ENCODE results near the gene TRIB2.
A peak's percentile ranks its signal among the peaks of the same experiment; 100 is the strongest.

The TRIB2 gene

GRCh38 chr2:12754643-12755042 is 37.9 kb downstream of the TRIB2 start:
- DNase-seq: no peak

DNA sequence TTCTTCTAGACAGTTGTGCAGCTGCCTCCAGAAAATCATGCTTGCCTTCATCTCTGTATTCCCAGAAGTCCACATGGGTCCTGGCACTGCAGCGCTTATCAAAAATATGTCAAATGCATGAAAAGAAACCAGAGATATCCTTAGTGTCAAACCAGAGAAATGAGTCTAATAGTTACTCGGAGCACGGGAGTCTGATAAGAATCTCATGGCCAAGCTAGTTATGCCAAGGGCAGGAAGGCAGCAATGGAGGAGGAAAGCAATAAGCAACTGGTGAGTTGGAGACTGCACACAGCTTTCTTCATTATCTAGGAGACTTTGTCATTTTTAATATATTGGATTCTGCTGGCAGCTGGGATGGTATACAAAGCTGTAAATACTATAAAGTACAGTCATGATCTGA is 38.6 kb downstream of the TRIB2 start:
- no peak for DNase-seq

- no peak for DNase-seq
Observed at GRCh38 chr2:12759248-12759647, 42.5 kb downstream of the TRIB2 start.

- no peak for DNase-seq
Observed at GRCh38 chr2:12761104-12761503, 44.4 kb downstream of the TRIB2 start.

DNA sequence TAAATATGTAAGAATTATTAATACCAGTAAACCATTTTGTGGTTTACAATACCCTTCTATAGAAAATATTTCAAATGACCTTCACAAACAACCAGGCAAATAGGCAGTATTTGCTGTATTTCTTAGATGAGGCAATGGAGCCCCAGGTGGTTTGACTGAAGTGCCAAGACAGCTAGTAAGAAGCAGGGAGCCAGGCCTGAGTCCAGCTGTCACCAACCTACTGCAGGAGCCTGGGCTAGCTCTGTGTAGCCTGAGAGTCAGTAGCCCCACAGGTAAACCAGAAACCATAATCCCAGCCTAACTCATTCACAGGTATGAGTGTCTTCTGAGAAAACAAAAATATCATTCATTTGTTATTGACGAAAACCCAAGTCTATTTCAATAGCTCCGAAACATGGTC is 45.6 kb downstream of the TRIB2 start:
- DNase-seq: no peak

- no peak for DNase-seq
Observed at GRCh38 chr2:12762976-12763375, 46.2 kb downstream of the TRIB2 start.

DNA sequence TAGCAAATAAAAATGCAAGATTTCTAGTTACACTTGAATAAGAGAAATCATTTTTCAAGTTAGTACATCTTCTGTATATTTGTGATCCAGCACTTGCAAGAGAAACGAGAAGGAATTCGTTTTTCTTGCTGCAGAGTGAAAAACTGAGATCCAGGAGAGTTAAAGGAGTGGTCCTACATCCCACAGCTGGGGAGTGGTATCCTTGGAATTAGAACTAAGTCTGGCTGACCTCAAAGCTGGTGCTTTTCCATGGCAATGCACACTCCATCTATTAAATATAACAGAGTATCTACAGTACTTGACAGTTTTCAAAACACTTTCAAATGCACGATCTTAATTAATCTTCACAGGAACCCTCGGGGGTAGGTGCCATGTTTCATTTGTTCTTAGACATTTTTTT is 46.8 kb downstream of the TRIB2 start:
- no peak for DNase-seq

DNA sequence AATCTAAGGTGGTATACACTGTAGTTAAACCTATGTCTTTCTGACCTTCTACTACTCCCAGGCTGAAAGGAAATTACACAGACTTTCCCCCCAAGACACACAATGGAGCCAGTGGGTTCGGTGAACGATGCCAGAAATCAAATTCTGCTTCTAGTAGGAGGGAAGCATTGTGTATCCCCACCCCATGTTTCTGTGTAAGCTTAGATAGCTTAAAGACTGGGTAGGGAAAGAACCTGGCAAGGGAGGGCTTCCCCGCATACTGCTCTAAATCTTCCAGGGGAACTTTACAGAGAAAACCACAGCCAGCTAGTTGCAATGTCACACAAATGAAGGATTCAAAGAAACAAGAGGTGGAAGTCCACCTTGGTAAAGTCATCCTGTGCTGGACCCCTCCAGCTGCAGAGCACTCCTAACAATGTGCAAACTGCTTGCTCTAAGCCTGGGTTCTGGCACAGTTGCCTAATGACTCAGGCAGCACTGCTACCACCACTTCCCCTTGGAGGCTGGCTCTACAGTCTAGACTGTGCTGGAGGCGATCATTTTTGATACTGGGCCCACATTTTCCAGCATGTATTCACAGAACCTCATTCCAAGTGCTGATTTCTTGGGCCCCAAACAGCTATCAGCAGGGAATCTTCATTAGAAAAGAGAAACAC is 47.5 kb downstream of the TRIB2 start:
- DNase-seq: no peak

DNA sequence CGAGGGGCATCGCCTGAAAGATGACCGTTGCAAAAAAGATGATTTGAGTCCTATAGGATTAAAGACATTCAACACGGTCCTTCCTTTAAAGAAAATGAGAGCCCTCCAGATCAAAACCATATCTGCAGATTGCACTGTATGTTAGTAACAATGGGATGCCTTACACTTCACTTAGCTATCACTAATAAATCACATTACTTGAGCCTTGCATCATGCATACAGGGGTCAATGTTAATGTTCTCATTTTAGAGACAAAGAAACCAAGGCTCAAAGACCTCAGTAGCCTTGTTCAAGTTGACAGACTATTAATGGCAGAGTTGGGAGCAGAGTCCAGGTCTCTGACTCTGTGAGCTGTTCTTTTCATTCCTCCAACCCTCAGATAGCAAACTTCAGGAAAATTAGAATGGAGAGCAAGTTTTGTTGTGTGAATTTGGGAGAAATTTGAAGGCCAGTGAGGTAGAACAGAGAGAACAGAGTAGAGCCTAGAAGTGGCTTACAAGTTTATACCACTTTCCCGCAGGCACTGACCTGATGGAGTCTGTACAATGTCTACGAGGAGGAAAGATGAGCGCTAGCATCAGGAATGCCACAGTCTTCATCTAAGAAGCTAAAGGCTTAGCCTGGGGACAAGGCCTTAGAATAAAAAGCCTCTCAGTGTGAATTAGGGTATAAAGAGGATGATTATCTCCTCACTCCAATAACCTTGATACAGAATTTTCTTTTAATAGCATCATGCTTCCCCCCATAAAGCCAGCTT is 48.3 kb downstream of the TRIB2 start:
- no peak for DNase-seq

DNA sequence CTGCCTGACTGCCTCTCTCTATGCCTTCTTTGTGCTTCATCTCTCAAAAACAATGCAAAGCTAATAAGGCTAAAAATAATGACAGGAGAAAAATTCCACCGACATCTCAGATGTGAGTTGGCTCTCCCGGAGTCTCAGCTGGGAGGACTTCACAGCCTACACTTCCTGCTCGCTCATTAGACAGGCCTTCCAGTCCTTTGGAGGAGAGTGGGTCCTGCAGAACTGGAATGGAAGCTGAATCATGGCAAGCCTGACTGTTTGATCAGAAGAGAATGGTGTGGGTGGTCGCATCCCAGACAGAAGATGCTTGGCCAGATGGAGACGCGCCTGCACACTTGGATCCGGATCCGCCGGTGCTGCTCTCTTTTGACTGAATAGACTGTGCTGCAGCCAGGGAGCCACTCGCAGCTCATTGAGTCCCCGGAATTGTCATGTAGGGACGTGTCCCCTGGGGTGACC is 49.7 kb downstream of the TRIB2 start:
- no peak for DNase-seq

DNA sequence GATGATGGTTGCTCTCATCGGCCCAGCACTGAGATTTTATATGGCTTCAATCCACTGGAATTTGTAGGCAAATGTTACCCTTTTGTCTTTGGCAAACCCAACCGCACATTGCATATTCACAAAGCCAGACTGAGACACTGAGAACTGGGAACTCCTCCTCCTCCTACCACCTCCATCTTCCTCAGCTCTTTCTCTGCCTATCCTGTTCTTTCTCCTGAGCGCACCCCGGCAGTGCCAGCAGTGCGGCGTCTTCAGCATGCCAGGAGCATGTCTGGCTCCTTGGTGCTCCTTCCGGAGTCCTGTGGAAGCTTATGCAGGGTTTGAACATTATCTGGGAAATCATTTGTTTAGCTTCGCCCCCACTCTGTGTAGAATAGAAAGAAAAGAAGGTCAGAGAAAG is 50.8 kb downstream of the TRIB2 start:
- no peak for DNase-seq

- no peak for DNase-seq
Observed at GRCh38 chr2:12767996-12768624, 51.4 kb downstream of the TRIB2 start.

DNA sequence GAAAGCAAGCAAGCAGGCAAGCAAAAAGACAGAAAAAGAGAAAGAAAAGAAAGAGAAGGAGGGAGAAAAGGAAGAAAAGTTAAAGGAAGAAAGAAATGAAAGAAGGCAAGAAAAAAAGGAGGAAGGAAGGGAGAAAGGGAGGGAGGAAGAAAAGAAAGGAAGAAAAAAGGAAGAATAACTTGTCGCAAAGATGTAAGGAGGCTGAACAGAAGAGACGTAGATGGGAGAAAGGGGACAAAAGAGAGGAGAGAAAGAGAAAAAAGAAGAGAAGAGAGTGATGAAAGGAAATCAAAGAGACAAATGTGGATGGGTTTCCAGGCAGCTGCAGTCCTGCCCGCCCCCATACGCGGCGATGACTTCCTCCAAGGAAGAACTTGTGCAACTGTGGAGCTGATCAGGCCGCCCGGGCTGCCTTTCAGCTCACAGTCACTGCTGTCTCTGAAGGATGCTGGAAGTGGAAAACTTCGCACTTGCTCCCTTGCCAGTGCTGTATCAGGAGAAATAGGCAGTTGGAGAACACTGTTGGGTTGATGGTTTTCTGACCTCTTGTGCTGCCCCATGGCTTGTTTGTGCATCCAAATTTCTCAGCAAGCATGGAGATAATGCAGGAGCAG is 52.9 kb downstream of the TRIB2 start:
- no peak for DNase-seq

GRCh38 chr2:12770300-12770968 is 53.7 kb downstream of the TRIB2 start:
- no peak for DNase-seq

DNA sequence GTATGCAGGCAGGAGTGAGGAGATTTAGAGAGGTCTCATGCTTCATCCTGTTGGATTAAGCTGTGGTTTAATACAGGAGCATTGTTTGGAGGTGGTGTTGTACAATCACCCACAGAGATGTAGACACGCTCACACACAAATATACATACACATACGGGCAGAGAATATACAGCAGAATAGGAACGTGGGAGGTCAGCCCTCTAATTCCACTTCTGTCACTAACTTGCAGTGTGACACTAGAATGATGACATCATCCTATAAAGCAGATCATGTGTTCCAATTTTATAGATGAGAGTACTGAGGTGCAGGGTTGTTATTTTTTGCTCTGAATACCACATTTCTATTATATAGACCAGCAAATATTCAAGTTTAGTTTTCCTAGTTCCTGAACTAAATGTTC is 54.4 kb downstream of the TRIB2 start:
- DNase-seq: no peak

DNA sequence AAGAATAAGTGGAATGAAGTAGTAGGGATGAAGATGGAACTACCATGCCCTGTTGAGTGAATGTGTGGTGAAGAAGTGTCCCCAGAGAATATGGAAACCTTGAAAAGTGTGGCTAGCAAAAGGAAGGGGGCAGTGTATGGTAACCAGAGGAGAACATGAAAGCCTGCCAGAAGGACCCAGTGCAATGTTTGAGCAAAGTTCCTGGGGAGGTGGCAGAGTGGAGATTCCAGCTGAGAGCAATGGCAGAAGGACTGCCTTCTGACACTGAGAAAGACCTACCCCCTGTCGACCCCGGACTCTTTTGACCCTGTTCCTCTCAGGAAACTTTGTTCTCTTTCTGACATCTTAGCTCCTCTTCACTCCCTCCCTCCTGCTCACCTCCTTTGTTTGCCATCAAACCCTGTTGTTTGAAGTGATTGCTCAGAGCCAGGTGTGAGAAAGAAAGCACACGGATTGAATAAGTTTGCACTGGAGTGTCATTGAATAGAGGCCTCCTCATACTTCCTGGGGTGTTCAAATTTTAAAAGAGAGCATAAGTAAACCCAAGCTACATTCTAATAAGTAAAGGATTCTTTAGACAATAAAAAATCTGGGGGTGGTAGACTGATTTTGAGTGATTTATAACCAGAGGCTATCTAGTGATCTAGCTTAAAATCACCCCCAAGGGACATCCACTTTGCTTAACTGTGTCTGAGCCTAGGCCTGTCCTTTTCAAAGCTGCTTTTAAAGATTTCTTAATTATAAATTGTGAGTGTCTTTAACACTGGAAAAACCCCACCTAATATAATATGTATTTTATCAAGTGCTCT is 57.1 kb downstream of the TRIB2 start:
- DNase-seq: peak; percentile 93

DNA sequence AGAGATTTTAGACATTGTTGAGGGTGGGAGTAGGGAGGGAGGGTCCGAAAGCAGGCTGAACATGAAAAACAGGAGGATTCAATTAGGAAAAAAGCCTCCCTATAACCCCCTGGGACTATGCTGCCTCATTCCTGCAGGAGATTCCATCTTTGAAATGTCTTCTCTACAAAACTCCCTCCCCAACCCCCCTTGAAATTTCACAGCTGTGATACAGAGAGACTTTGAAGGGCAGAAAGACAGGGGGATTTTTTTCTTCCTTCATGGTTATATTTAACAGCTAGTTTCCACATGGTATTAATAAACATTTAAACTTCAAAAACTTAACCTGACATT is 57.6 kb downstream of the TRIB2 start:
- no peak for DNase-seq

- DNase-seq: no peak
Observed at GRCh38 chr2:12776521-12776961, 59.8 kb downstream of the TRIB2 start.

- DNase-seq: no peak
Observed at GRCh38 chr2:12778369-12778768, 61.6 kb downstream of the TRIB2 start.

GRCh38 chr2:12778811-12779579 is 62.3 kb downstream of the TRIB2 start:
- no peak for DNase-seq

- DNase-seq: no peak
Observed at GRCh38 chr2:12781329-12781728, 64.6 kb downstream of the TRIB2 start.
